ENCODE results near the gene ENG.
"Not testable (repeated sequence)": the region's sequence is repeated elsewhere in the genome, so short reads cannot be mapped to it uniquely, and the experiment has no call there.

Gene ENG

DNA sequence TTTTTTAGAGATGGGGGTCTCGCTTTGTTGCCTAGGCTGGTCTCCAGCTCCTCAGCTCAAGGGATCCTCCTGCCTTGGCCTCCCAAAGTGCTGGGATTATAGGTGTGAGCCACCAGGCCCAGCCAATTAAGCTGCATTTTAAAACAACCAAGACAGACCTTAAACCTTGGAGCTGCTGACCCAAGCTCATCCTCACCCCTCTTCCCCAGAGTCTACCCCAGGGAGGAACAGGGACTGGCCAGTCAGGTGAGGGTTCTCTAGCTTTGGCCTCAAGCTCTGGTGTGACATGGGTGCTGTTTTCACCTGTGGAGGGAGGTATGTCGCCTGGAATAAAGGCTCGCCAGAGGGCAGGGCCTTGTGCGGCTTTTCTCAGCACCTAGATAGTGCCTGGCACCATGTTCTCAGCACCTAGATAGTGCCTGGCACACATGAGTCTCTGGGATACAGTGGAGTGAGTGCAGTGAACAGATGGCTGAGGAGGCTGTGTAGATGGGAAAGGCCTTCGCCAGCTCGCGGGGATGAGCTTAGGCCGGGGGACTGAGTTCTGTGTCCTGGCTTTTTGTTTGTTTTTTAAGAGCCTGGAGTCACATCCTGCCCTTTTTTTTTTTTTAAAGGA lies 61.3 kb downstream of the ENG start:
- DNase-seq (ENCODE audit: low read depth in 3 of 3), result no peak

GRCh38 chr9:127792417-127793031 lies 61.9 kb downstream of the ENG start:
- DNase-seq (ENCODE audit: low read depth in 3 of 3), result no peak

- DNase-seq (ENCODE audit: low read depth in 3 of 3), result no peak
Measured at GRCh38 chr9:127791085-127791484, 63.4 kb downstream of the ENG start.

- no peak for DNase-seq (ENCODE audit: low read depth in 3 of 3)
Measured at GRCh38 chr9:127790094-127790855, 64.2 kb downstream of the ENG start.

GRCh38 chr9:127789179-127789578 lies 65.3 kb downstream of the ENG start:
- no peak for DNase-seq (ENCODE audit: low read depth in 3 of 3)

DNA sequence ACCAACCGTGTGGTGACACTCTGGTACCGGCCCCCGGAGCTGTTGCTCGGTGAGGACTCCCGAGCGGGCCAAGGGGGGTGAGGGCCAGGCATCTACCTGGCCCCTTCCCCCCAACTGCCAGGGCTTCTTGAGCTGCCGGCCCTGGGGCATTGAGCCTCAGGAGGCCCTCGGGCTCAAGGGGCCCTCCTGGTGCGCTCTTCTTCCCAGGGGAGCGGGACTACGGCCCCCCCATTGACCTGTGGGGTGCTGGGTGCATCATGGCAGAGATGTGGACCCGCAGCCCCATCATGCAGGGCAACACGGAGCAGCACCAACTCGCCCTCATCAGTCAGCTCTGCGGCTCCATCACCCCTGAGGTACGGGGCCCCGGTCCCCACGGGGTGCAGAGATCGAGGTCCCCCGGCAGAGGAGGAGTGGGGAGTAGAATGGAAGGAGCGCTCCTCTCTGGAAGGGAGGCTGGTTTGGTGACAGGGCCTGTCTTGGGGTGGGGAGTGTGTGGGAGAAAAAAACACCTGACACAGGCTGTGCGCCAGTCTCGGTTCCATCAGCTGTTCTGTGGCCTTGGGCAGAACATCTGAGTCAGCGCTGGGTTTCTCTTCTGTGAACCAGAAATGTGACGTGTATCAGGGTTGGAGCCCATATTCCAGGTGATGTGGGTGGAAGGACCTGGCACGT lies 66.0 kb downstream of the ENG start:
- peak; percentile 50 to 75 (median 73) for DNase-seq (ENCODE audit: low read depth in 3 of 3)

DNA sequence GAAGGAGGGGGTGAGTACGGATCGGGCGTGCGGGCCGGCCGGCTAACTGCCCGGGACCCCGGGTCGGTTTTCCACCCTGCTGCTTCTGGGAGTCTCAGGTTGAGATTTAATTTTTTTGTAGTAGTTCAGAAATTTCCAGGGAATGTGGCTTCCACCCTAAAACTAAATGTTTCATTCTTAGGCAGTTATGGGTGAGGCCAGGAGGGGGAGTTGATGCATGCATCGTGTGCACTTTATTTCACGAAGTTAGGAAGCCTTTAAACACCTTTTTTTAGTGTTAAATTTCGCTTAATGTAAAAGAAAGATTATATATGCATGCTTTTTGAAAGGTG lies 67.7 kb downstream of the ENG start:
- no peak for DNase-seq (ENCODE audit: low read depth in 3 of 3)

DNA sequence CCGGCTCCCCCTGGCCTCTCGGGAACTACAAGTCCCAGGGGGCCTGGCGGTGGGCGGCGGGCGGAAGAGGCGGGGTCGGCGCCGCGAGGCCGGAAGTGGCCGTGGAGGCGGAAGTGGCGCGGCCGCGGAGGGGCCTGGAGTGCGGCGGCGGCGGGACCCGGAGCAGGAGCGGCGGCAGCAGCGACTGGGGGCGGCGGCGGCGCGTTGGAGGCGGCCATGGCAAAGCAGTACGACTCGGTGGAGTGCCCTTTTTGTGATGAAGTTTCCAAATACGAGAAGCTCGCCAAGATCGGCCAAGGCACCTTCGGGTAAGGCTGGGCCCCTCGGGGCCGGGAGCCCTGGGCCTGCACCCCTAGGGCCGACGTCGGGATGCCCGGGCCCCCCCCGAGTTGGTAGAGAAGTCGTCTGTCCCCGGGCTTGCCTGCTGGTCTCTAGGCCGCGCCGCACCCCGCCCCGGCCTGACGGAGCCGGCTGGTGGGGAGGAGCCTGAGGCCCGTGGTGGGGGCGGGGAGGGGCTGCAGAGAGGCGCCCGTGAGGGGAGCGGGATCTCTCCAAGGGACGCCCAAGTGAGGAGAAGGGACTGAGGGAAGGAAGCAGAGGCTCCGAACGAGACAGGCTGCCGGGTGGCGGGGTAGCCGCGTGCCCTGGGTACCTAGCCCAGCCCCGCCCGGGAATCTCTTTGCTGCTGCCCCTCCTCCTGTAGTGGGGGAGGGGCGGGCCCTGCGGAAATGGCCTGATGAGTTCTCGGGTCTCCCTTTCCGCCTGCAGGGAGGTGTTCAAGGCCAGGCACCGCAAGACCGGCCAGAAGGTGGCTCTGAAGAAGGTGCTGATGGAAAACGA lies 68.3 kb downstream of the ENG start, which contains the start of gene CDK9:
CDK9 (plus strand) TSS at position 102 of the 840 bp plus-strand sequence; CDS start at position 217, 115 bp downstream.
- peak; percentile 87 to 91 (median 89) for DNase-seq (ENCODE audit: low read depth in 3 of 3)

DNA sequence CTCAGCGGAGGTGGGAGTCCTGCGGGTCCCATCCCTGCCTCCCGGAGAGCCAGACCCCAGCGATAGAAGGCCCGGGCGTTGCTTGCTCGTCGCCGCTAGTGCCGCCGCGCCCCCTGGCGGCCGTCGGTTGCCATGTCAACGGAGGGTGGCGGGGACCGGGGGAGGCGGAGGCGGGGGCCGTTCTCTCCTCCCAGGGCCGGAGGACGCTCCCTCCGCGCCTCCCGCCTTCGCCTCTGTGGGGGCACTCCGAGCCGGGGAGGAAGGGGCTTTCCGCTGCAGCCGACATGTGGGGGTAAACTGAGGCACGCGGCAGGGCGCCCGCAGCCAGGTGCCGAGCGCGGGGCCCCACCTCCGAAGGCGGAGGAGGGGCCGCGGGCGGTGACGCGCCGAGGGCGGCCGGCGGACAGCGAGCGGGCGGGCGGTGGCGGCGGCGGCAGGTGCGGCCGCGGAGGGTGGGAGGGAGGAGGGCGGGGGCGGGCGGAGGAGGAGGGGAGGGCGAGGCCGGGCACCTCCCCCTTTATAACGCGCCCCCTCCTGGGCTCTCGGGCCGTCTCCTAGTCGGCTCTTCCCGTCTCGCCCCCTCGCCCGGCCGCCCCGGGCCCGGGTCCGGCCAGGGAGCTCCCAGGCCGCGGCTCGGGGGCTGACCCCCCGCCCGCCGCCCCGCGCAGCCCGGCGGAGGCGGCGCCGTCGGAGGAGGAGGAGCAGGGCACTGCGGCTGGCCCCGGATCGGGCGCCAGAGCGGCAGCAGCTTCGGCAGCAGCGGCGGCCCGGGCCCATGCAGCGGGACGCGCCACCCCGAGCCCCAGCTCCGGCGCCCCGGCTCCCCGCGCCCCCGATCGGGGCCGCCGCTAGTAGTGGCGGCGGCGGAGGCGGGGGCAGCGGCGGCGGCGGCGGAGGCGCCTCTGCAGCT lies 69.2 kb downstream of the ENG start:
- peak; percentile 77 to 82 (median 79) for DNase-seq (ENCODE audit: low read depth in 3 of 3)

- peak; percentile 52 to 56 (median 54) for DNase-seq (ENCODE audit: low read depth in 3 of 3)
Measured at GRCh38 chr9:127783111-127784008, 71.1 kb downstream of the ENG start.

DNA sequence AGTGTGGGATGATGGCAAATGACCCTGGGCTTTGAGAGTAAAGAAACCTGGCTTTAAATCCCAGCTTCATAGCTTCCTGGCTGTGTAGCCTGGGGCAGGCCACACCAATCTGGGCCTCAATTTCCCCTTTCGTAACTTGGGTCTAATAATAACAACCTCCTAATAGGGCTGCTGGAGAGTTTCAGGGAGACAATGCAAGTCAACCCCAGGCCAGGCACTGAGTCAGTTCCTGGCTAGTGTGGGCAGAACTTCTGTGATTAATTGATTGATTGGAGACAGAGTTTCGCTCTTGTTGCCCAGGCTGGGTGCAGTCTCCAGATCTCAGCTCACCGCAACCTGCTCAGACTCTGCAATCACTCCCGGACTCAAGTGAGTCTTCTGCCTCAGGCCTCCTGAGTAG lies 72.7 kb downstream of the ENG start:
- DNase-seq (ENCODE audit: low read depth in 3 of 3), result no peak

DNA sequence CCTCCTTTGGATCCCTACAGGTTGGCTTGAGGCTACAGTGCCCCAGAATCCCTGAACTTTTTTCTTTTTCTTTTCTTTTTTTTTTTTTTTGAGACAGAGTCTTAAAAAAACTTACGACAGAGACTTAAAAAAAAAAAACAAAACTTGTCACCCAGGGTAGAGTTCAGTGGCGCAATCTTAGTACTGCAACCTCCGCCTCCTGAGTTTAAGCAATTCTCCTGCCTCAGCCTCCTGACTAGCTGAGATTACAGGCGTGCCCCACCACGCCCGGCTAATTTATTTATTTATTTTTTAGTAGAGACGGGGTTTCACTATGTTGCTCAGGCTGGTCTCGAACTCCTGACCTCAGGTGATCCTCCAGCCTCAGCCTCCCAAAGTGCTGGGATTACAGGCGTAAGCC lies 73.5 kb downstream of the ENG start:
- not testable (repeated sequence) for DNase-seq (ENCODE audit: low read depth in 3 of 3)

DNA sequence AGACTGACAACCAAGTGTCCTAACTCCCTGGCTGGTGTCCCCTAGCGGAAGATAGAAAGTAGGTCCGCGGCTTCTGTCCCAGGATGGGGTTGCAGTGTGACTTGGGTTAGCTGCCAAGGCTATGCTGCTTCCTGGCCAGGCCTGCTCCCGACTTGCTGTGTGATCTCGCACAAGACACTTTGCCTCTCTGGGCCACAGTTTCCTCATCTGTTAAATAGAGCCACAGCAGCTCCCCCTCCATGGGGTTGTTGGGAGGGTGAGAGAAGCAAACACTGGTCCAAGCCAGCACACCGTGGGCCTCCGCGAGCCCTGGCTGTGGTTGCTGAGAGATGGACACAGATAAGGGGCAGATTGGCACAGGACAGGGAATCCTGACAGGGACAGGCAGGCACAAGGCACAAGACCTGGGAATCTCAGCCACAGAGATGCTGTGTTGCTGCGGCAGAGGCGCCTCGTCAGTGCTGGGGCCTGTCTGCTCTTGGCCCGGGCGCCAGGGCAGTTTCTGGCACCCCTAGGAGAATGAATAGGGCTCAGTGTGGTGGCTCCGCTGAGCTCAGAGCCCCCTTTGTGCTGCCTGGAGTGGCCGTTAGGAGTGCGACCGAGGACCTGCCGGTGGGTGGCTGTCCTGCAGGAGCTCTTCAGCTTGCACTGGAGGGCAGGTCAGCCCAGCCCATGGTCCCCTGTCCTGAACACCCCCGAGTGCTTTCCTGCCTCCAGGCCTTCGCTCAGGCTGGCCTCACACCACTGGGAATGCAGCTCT lies 74.2 kb downstream of the ENG start:
- DNase-seq (ENCODE audit: low read depth in 3 of 3), result no peak

DNA sequence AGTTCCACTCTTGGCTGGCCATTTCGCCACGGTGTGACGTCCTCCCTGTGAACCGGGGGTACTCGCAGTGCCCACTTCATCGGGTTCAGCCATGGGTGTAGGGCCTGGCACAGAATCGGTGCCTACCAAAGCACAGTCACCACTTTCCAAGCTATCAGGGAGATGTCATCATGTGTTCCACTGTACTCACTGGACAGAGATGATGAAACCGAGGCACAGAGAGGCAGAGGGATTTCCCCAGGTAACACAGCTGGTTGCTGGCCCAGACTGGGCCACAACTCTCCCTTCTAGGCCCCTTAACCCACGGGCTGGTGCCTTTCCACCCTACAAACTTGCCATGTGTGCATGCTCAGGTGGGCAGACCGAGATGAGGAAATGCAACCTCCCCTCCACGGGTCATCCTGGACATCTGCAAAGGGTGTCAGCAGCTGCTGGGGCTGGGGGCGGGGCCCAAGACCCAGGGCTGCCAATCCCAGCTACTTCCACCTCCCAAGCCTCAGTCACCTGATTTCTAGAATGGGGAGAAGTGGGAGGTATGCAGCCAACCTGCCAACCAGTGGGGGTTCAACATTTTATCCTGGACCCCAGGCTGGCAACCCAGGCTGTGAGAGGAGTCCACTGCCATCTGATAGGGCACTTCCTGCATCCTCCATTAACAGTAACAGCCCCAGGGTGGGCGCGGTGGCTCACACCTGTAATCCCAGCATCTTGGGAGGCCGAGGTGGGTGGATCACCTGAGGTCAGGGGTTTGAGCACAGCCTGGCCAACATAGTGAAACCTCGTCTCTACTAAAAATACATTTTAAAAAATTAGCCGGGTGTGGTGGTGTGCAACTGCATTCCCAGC lies 75.1 kb downstream of the ENG start:
- DNase-seq (ENCODE audit: low read depth in 3 of 3), result peak; percentile 48 to 61 (median 57)

DNA sequence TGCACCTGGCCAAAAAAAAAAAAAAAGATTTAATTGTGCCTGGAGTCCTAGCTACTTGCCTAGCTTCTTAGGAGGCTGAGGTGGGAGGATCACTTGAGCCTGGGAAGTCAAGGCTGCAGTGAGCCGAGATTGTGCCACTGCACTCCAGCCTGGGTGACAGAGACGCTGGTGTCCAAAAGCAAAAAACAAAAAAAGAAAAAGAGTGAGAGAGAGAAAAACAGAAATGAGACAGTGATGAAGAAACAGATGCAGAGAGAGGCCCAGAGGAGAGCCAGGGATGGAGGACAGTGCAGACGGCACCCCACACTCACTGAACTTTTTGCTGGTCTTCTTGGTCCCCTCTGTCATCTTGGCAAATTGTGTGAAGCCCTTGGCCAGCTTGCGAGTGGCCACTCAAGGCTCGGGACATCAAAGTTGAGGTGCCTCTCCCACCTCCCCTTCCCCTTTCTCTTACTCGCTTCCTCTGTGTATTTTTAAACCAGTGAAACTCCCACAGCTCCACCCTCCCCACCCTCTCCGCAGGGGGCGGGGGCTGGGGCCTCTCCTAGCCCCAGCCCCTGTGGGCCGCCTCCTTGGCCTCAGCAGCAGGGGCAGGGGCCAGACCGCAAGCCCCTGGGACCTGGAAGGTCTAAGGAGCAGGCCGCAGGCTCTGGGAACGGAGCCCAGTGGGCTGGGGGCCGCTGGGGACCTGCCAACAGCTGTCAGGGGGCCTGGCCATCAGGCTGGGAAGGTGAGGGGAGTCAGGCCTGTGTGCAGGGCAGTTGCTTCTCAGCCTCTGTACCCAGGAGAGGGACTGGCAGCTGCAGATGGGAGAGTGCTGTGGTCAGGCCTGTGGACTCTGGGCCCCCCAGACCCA lies 76.0 kb downstream of the ENG start, which contains the start of gene SH2D3C:
SH2D3C (minus strand) TSS at position 387 of the 856 bp plus-strand sequence; CDS start at position 348, 39 bp downstream.
- DNase-seq (ENCODE audit: low read depth in 3 of 3), result peak in 1 of 3 donors; percentile 60

DNA sequence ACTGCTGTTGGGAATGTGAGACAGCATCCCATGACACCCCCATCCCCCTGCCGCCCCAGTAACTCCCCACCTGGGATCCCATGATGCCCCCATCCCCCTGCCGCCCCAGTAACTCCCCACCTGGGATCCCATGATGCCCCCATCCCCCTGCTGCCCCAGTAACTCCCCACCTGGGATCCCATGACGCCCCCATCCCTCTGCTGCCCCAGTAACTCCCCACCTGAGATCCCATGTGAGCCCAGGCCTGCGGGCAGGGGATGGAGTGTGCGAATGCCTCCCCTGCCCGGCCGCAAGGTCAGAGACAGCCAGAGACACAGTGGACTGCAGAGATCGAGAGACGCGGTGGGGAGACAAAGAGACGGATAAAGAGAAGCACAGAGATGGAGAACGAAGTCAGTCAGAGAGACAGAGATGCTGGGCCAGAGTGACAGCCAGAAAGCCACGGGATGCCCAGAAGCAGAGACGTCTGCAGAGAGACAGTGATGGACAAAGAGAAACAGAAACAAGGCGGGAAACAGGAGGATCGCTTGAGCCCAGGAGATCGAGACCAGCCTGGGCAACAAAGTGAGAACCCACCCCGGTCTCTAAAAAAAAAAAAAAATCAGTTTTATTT lies 77.0 kb downstream of the ENG start:
- DNase-seq (ENCODE audit: low read depth in 3 of 3), result no peak
